UCSD-AML1 (cell line): Measurements from ENCODE around the gene CBR4.
"Not testable (repeated sequence)": the region's sequence is repeated elsewhere in the genome, so short reads cannot be mapped to it uniquely, and the experiment has no call there.

Experiments used
- DNase-seq: peaks from one replicate; lab custom pipeline; 2025; ENCODE audit not compliant: unreplicated experiment; lab: John Stamatoyannopoulos, UW

CBR4 gene

DNA sequence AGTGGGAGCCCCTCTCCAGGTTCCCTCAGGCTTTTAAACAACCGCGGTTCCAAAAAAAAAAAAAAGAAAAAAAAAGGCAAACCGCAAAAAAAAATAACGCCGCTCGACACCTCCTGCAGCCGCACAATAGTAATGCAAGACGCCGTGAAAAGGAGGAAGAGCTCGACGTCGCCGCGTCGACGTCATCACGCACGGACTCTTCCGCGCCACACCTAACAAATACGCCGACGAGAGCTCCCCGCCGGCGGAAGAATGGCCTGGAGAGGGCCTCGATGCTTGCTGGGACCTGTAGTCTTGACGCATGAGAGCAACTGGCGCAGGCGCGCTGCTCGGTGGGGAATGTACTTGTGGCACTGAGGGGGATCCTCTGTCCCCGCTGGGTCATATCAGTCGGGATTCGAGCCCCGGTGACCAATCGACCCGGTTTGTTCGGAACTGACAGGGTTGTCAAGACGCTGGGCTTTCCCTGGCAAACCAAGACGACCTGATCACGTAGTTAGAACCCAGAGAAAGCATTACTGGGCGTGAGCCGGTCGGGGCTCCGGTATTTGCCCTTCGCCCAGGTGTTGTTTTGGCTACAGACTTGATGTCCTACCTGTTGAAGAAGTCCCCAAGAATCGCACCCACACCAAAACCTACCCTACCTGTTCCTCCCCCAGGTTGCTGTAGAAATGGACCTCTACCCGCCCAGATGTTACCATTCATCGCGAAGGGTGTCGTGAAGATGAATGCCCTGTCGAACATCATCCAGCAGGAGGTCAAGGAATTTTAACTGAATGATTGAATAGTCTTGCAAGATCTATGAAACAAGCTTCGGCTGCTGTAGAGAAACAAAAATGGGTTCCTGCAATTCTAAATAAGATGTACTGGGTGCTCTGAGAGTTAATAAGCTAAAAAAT lies at the start of gene CBR4:
Gene CBR4, minus strand, starts transcription at position 131 of the 899 bp plus-strand sequence. CDS start 166 bp downstream, outside the sequence.
- DNase-seq, result peak; percentile 98

DNA sequence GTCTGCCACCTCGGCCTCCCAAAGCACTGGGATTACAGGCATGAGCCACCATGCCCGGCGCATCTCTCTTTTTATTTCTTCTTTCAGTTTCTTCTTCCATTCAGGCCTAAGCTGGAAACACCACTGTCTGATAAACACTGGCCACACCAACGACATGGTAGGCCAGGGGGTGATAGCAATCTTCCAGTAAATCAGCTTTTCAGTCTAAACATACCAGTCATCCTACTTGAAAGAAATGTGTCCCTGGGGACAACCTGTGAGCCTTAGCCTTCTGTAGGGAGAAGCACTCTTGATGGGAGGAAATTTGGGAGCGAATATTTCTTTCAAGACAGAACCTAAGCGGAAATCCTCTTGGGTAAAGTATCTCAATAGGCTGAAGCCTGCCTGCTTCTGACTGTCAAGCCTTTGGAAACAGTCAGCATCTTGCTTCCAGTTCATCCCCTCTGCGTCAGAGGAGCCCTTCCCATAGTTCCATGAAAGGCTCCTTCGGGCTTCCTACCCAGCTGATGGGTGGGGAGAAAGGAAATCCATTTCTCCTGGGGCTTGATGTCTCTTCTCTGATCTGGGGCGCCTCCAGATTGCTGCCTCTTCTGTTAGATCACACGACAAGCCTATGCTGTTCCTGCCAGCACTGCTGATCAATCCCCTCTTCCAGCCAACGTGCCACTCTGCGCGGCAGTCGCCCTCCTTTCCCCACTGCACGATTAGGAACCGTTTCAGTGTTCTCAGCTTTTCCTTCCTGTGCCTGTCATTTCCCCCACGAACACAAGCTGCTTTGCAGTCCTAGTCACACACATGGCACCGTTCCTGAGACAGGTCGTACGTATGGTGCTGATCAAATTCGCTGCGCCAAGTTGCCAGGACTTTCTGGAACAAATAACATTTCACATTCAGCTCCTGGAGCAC lies 49.5 kb upstream of the CBR4 start:
- peak; percentile 26 for DNase-seq

DNA sequence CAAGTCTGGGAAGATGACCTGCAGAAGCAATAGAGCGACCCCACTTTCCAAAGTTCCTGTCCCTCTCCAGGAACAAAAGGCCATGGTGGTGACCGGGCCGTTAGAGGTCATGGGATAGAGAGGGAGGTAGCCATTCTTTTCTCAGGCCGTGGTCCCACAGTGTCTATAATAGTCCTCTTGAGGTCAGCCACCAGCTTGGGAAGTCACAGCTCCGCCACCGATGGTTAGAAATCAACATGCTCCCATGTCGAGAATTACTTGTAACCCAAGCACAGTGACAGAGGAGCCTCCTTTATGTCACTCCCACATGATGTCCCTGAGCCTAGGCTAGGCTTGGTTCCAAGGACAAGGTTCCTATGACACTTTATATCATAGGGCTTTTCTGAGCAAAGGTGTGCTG lies 48.3 kb upstream of the CBR4 start:
- DNase-seq, result no peak

DNA sequence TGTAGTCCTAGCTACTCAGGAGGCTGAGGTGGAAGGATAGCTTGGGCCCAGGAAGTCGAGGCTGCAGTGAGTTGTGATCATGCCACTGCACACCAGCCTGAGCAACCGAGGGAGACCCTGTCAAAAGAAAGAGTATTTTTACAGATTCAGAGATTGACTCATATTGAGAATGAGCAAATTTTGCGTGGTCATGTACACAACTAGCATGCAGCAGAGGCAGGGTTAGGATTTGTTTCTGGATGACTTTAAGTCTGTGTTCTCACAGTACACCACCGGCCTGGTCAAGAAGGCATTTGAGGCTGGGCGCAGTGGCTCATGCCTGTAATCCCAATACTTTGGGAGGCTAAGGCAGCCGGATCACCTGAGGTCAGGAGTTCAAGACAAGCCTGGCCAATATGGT lies 44.8 kb upstream of the CBR4 start:
- no peak for DNase-seq

DNA sequence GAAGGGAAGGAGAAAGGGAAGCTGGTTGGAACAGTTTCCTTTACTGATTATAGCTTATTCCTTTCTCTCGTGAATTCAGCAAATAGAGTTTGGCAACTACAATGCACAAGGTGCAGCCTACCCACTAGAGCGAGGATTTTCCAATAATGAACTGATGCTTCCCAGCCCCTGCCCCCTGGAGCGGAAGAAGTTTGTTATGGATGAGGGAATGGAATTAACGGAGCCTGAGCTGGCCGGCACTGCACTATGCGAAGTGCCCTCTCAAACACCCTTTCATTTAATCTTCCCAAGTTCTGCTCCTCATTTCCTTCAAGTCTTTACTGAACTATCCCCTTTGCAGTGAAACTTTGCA lies 42.5 kb upstream of the CBR4 start:
- no peak for DNase-seq

DNA sequence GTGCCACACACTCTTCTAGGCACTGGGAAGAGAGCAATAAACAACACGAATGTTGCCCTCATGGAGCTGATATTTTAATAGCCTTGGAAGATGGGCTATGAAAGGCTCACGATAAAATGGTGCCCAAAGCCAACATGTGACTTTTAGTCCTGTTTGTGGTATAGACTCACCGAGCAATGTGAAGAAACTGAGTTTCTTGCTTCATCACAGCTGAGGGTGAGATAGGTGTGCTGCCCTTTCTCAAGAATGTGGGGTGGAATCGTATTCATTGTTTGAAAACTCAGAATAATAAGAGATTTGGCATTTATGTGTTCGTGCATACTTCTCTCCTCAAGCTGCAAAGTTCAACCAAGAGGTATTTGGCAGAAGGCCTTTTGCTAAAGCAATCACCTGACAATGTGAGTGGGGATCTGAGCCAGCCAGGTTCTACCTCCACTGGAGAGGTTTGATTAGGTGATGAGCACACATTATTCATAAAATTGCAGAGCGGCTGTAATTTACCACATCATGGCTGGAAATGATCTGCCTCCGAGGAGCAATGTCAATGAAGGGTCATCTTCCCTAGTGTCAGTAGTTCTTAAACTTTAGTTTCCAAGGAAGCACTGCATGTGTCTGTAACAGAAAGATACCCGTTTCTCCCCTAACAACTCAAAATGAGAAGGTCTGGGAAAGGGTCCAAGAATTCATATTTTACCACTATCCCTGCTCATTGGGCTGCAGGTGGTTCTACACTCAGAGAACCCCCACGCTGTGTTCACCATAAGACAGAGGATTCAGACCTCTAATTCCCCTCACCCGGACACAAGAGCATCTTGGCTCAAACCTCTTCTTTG lies 41.9 kb upstream of the CBR4 start:
- no peak for DNase-seq

DNA sequence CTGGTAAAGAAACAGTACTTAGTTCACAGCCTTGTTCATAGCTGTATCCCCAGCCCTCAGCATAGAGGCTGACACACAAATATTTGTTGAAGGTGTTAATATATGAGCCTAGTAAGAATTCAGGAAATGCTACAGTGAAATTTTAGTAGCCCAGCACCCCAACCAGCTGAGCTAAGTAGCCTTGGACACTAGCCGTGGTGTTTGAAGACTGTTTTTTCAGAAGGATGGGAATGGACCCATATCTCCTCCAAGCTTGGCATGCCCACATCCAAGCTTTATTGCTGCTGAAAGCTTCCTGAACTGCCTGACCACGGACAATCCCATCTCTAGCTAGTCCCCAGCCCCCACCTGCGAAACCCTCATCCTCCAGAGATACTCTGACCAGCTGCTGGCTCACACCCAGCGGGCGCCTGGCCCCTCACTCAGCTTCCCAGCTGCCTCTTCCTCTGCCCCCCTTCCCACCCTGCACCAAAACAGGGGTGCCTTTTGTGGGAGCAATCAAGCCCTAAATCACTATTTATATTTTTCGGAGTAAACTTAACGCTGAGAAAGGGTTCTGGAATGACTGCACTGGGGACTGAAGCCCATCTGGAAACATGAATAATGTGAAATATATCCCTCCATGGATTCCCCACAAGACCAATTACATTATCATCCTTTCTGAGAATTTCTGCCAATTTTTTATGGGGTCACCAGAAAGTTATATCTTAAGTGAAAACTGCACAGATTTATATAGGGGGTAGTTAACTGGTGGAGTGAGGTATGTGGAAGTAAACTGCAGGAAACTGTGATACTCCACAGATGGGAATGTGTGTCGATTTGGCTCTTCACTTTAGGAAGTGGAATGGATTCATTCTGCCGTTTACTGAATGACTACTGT lies 41.1 kb upstream of the CBR4 start:
- DNase-seq, result no peak

DNA sequence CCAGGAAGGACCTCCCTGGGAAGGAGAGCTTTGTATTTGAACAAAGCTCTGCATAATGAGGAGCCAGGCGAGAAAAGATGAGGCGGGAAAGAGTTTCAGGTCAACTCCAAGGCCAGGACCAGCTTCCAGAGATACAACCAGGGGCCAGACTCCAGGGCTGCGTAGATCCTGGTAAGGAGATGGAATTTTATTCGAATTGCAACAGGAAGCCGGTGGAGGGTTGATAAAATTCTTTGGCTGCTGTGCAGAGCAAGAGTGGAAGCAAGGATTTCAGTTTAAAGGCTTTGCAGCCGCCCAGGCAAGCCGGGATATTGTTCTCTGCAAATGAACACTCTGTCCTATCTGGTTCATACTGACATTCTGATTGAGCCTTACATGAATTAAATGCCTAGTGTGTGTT lies 40.2 kb upstream of the CBR4 start:
- DNase-seq, result no peak

DNA sequence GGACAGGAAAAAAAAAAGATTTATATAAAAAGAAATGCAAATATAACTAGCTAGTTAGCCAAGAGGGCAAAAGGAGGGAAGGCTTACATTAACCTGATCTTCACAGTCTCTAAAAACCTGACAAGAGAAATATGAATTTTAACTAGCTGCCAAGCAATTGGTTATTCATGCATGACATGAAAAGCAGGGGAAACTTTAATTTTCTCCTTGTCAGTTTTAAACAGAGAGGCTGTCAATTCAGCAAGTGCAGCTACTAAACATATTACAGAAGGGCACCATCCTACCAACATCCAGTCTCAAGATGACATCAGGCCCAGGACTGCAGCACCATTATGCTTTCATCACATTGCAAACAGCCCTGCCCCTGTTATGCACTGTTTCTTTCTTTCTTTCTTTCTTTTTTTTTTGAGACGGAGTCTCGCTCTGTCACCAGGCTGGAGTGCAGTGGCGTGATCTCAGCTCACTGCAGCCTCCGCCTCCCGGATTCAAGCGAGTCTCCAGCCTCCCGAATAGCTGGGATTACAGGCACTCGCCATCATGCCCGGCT lies 38.9 kb upstream of the CBR4 start:
- no peak for DNase-seq

DNA sequence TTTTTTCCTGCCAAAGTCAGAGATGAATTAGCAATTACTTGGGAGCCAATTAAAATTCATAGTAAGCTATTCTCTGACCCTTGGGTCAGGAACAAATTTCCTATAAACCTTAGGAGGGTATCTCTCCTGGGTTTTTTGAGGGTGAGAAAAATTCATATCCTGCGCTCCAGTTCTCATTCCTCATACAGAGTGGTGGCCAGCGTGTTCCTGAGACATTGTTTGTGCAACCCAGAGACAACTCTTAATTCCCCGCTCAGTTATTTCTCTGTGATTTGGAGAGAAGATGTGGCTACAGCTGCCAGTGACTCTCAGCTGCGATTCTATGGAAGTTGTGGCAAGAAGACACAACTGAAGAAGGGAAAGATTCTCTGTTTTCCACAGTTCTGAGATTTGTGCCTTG lies 37.9 kb upstream of the CBR4 start:
- no peak for DNase-seq

DNA sequence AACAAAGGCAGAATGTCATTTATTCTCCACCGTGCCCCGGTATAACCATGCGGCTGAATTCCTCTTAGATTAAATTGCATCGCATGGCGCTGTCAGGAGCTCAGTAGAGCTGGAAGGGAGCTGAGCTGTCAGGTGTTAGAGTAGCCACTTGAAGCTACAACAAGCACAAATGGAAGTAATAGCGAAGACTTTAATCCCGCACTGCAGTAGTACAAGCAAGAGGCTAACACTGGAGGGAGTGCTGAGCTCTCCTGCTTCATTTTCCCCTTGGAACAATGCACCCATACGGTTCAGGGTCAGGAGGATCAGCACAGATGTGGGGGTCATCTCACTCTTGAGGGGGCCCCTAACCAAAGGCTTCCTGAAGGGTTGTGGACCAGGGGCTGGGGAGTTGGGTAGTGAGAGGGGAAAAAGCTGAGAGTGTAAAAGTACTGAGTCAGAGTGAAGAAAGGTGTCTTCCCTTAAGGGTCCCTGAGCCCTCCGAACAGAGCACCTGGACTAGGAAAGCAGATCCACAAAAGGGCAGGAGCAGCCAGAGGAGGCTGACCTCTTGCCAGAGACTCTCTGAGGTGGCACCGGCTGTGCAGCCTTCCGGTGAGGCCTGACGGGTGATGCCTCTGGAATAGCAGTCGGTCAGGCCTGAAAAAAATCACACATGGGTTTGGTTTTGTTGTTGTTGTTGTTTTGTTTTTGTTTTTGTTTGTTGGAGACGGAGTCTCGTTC lies 36.0 kb upstream of the CBR4 start:
- no peak for DNase-seq

DNA sequence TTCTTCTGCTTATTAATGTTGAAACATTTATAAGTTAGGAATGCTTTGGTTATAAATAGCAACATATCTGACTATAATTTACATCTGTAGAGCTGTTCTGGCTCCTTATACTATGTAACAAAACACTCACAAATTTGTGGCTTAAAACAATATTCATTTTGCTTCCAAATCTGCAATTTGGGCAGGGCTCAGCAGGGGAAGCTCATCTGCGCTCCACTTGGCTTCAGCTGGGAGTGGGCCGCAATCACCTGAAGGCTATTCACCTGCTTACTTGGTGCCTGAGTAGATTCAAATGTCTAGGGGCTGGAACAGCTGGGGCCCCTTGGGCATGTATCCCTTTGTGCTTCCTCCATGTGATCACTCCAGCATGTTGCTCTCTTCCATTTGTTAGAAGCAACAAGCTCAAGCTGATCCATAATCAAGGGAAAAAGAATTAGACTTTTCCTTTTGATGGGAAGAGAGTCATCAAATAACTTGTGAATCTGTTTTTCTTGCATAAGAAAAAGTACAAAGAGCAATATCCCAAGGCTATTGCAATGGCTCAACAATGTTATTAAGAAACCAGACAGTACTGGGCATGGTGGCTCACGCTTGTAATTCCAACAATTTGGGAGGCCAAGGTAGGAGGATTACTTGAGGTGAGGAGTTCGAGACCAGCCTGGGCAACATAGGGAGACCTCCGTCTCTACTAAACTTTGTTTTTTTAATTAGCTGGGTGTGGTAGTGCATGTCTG lies 34.8 kb upstream of the CBR4 start:
- DNase-seq, result no peak

DNA sequence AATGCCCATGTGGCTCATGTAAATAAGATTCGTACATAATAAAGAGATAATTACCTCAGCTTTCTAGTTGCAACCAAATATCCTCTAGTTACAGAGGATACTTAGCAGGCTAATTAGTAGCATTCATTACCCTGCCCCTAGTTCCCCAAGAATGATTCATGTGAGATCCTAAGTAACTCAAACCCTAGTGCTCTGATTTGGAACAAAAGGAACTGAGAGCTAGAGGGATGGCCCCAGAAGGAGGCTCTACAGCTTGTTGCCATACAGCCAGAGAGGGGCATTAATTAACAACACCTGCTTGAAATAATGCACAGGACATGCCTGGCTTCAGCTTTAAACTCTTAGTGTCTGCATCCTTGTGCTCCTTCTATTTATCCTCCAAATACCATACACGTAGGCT lies 32.6 kb upstream of the CBR4 start:
- no peak for DNase-seq

DNA sequence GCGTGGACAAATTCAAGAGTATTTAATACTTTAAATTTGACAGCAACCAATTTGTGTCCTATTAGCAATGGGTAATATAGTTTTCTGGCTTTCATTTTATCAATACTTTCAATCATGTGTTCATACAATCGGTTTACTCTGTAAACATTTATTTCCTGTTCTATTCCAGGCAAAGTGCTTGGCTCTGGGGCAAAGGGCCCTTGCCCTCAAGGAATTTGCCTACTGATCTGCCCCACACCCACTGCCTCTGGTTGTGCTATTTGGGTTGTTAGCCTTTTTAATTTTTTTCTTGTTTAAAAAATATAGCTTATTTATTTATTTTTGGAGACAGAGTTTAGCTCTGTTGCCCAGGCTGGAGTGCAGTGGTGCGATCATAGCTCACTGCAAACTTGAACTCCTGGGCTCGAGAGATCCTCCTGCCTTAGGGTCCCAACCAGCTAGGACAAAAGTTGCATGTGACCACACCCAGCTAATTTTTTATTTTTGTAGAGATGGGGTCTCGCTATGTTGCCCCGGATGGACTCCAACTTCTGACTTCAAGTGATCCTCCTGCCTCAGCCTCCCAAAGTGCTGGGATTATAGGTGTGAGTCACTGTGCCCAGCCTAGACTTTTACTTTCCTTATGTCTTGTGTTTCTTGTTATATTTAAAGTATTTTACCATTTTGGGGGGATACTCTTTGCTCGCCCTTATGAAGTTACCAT lies 30.7 kb upstream of the CBR4 start:
- no peak for DNase-seq

DNA sequence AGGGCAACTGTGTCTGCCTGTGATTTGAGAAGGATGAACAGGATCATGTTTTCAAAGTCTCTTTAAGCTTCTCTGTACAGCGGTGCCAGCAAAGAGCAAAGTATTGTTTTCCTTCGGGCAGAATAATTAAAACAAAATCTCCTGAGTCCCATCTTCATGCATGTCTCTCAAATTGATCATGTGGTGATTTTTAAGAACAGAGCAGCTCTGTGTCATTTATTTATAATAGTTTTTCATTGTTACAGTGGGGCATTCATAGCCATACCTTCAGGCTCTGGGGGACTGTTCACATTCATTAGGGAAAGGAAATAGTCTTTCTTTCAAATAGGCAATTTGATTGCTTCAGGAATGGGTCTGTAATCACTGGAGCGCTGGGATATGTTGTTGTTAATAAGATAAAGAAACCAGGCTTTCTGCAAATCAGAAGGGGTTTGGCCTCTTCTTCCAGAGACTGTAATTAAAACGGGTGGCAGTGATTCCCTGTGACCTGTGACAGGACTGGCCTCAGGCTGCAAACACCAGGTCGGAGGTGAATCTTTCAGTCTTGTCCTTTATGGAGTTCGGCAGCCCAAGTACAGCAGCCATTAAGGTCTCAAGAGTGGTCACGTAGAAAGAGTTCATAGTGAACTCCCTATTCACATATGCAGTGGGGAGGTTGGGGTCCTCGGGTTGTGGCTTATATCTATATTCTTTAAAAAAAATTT lies 29.3 kb upstream of the CBR4 start:
- no peak for DNase-seq

DNA sequence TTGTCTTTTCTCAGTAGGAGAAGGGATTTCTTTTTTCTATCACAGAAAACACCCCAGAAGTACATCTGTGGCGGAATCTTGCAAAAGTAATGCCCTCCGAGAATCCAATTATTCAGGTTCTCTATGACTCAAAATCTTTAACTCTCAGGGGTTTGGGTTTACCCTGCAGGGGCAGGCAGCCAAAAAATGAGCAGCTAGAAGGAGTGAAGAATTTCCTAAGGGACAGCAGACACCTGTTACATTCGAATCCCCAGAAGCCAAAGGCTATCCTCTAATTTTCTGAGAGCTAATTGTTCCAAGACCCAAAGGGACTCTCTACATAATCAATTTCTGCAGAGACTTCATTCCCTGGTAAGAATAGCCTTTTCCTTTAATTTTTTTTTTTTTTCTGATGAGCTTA lies 27.5 kb upstream of the CBR4 start:
- no peak for DNase-seq

DNA sequence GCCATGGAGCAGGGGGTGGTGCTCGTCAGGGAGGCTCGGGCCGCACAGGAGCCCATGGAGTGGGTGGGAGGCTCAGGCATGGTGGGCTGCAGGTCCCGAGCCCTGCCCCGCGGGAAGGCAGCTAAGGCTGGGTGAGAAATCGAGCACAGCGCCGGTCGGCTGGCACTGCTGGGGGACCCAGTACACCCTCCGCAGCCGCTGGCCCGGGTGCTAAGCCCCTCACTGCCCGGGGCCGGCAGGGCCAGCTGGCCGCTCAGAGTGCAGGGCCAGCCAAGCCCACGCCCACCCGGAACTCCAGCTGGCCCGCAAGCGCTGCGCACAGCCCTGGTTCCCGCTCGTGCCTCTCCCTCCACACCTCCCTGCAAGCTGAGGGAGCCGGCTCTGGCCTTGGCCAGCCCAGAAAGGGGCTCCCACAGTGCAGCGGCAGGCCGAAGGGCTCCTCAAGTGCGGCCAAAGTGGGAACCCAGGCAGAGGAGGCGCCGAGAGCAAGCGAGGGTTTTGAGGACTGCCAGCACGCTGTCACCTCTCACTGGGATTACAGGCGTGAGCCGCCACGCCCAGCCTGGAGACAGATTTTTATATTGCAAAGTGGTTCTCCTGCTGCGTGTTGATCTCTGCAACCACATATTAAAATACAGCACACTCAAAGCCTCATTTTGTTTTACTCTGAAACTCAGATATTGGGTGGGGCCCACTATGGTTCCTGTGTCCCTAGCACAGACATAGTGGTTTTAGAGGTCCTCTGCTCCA lies 26.0 kb upstream of the CBR4 start:
- not testable (repeated sequence) for DNase-seq
